Measurements from ENCODE around the gene XKR8. TPM values are rescaled to one million over a fixed set of nuclear protein-coding genes. Genes with fewer than 3 reads are reported as not detected.

Gene XKR8
- total and polyA plus RNA-seq, 4 experiments from 2014 or later, result 13.1 to 24.7 (median 16.7) TPM

Other genes with a start within 250 kb of the XKR8 start
- gene FAM76A, start 234.0 kb upstream of the XKR8 start, total RNA-seq, result 10 to 100 TPM; 22.8 to 26.0 TPM
- gene FAM76A, start 234.0 kb upstream of the XKR8 start, polyA plus RNA-seq, result 10 to 100 TPM in 1 of 2 donors, 1 to 10 TPM in 1; 3.1 to 10.3 TPM
- 10 to 100 TPM; 25.2 to 27.5 TPM for gene STX12, start 186.8 kb upstream of the XKR8 start, total RNA-seq
- gene STX12, start 186.8 kb upstream of the XKR8 start, polyA plus RNA-seq, result 10 to 100 TPM; 13.7 to 17.8 TPM
- 10 to 100 TPM; 40.8 to 45.8 TPM for gene PPP1R8, start 129.2 kb upstream of the XKR8 start, total RNA-seq
- gene PPP1R8, start 129.2 kb upstream of the XKR8 start, polyA plus RNA-seq, result 10 to 100 TPM; 27.8 to 39.2 TPM
- gene THEMIS2, start 87.4 kb upstream of the XKR8 start, total RNA-seq, result 10 to 100 TPM; 60.5 to 64.8 TPM
- 10 to 100 TPM; 39.3 to 68.5 TPM for gene THEMIS2, start 87.4 kb upstream of the XKR8 start, polyA plus RNA-seq
- gene RPA2, start 45.4 kb upstream of the XKR8 start, total RNA-seq, result 10 to 100 TPM; 60.5 to 66.1 TPM
- gene RPA2, start 45.4 kb upstream of the XKR8 start, polyA plus RNA-seq, result 100 to 1,000 TPM; 189 to 259 TPM
- gene SMPDL3B, start 25.0 kb upstream of the XKR8 start, total RNA-seq, result not detected
- gene SMPDL3B, start 25.0 kb upstream of the XKR8 start, polyA plus RNA-seq, result not detected
- gene EYA3, start 128.6 kb downstream of the XKR8 start, total RNA-seq, result 10 to 100 TPM; 21.1 to 22.6 TPM
- 1 to 10 TPM; 4.8 to 5.9 TPM for gene EYA3, start 128.6 kb downstream of the XKR8 start, polyA plus RNA-seq
- 1 to 10 TPM; 1.2 to 1.7 TPM for gene PTAFR, start 216.7 kb downstream of the XKR8 start, total RNA-seq
- gene PTAFR, start 216.7 kb downstream of the XKR8 start, polyA plus RNA-seq, result under 1 TPM; 0.25 to 0.57 TPM

All from CD4-positive, alpha-beta memory T cell (primary cell).